ENCODE measurements around the gene CS. TPM values are rescaled to one million over a fixed set of nuclear protein-coding genes. Genes with fewer than 3 reads are reported as not detected.

The CS gene
- total and polyA plus RNA-seq, 2 donors (not counting 1 experiment from before 2014, with no cell fraction given), result 117 to 170 TPM

DNA sequence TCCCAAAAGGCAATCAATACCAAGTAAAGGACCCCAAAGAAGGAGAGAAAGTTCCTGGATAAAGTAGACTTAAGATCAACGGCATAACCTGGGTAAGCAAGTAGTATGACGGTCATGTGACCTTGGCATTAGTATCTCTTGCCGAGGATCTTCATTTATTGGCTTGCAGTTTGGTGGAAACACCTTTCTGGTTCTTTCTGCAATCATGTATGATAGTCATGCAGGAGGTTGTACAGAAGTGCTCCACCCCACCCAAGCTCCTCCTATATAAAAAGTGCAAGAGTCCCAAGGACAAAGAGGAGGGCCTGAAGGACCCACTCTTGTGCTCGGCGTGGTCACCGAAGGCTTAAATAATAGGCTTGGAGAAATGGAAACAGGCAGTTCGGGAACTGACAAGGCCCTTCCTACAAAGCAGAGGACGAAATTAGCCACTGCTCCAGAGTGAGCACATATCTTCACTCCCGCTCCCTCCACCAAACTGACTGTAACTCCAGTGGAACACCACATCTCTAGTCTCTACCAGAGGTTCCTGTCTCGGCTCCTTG, 750 bp downstream of the CS start:
- H3K27ac ChIP-seq (ENCODE audit: insufficient read depth, low read length), result peak overlapping the region; percentile 62
- H3K4me1 ChIP-seq (ENCODE audit: control insufficient read depth, extremely low read depth, insufficient read depth, low read length), result peaks cover 9% of the 10 kb centered on the region
- DNase-seq (ENCODE audit: low read depth in 2 of 2), result peak in 1 of 2 donors; percentile 23
- no peaks in the 10 kb centered on the region for H3K9me3 ChIP-seq (ENCODE audit: control insufficient read depth, insufficient read depth, low read depth, low read length)
- H2AFZ ChIP-seq (ENCODE audit: low read length), result peak overlapping the region; percentile 54
- H3K79me2 ChIP-seq (ENCODE audit: control insufficient read depth, insufficient read depth, low read length), result peaks cover 51% of the 10 kb centered on the region
- H3K4me3 ChIP-seq (replicated peaks in 1 of 4; ENCODE audit: control extremely low read depth in 1 of 4, insufficient read depth in 1 of 4, low read depth in 3 of 4, low read length in 4 of 4), result peak overlapping the region; percentile 66 to 98 (median 86)
- no peaks in the 10 kb centered on the region for H3K36me3 ChIP-seq (ENCODE audit: control insufficient read depth, insufficient read depth, low read length)
- no peaks in the 10 kb centered on the region for H4K20me1 ChIP-seq (ENCODE audit: control insufficient read depth, extremely low read depth, insufficient read depth, low read length)
- H3K4me2 ChIP-seq (ENCODE audit: extremely low read depth, insufficient read depth, low read length), result peak overlapping the region; percentile 77
- H3K27me3 ChIP-seq (ENCODE audit: control insufficient read depth, insufficient read depth, low read length), result no peaks in the 10 kb centered on the region
- TF ChIP-seq CTCF (conservative IDR thresholded peaks at IDR 0.05 in 1 of 2, IDR thresholded peaks at IDR 0.05 in 1 of 2; ENCODE audit: low read depth in 1 of 2, low read length in 2 of 2) (no peak), EZH2 (IDR thresholded peaks at IDR 0.05; ENCODE audit: low read length, missing control alignments) (no peak)
- peak overlapping the region; percentile 76 for H3K9ac ChIP-seq (ENCODE audit: insufficient read depth, low read length)

- TF ChIP-seq CTCF (conservative IDR thresholded peaks at IDR 0.05 in 1 of 2, IDR thresholded peaks at IDR 0.05 in 1 of 2; ENCODE audit: low read depth in 1 of 2, low read length in 2 of 2), result no peak
- TF ChIP-seq EZH2 (IDR thresholded peaks at IDR 0.05; ENCODE audit: low read length, missing control alignments), result no peak
- Histone ChIP-seq H4K20me1 (ENCODE audit: control insufficient read depth, extremely low read depth, insufficient read depth, low read length) (no peaks in the 10 kb centered on the region), H3K36me3 (ENCODE audit: control insufficient read depth, insufficient read depth, low read length) (no peaks in the 10 kb centered on the region), H3K27me3 (ENCODE audit: control insufficient read depth, insufficient read depth, low read length) (no peaks in the 10 kb centered on the region), H3K4me1 (ENCODE audit: control insufficient read depth, extremely low read depth, insufficient read depth, low read length) (peaks cover 9% of the 10 kb centered on the region), H3K27ac (ENCODE audit: insufficient read depth, low read length) (no peak overlapping the region), H3K9ac (ENCODE audit: insufficient read depth, low read length) (no peak overlapping the region), H3K4me3 (replicated peaks in 1 of 4; ENCODE audit: control extremely low read depth in 1 of 4, insufficient read depth in 1 of 4, low read depth in 3 of 4, low read length in 4 of 4) (peak overlapping the region; percentile 66 to 98 (median 86)), H3K9me3 (ENCODE audit: control insufficient read depth, insufficient read depth, low read depth, low read length) (no peaks in the 10 kb centered on the region), H3K79me2 (ENCODE audit: control insufficient read depth, insufficient read depth, low read length) (peaks cover 56% of the 10 kb centered on the region), H3K4me2 (ENCODE audit: extremely low read depth, insufficient read depth, low read length) (peak overlapping the region; percentile 77), H2AFZ (ENCODE audit: low read length) (no peak overlapping the region)
- no peak for DNase-seq (ENCODE audit: low read depth in 2 of 2)
Measured at GRCh38 chr12:56298828-56299227, 1.3 kb downstream of the CS start.

GRCh38 chr12:56297400-56297799, 2.7 kb downstream of the CS start:
- no peak for TF ChIP-seq EZH2 (IDR thresholded peaks at IDR 0.05; ENCODE audit: low read length, missing control alignments)
- no peak for TF ChIP-seq CTCF (conservative IDR thresholded peaks at IDR 0.05 in 1 of 2, IDR thresholded peaks at IDR 0.05 in 1 of 2; ENCODE audit: low read depth in 1 of 2, low read length in 2 of 2)
- peaks cover 65% of the 10 kb centered on the region for H3K79me2 ChIP-seq (ENCODE audit: control insufficient read depth, insufficient read depth, low read length)

More at GRCh38 chr12:56297400-56297799, 2.7 kb downstream of the CS start:
- Histone ChIP-seq H2AFZ (ENCODE audit: low read length) (no peak overlapping the region), H3K4me1 (ENCODE audit: control insufficient read depth, extremely low read depth, insufficient read depth, low read length) (peaks cover 9% of the 10 kb centered on the region), H3K9ac (ENCODE audit: insufficient read depth, low read length) (no peak overlapping the region), H3K4me3 (replicated peaks in 1 of 4; ENCODE audit: control extremely low read depth in 1 of 4, insufficient read depth in 1 of 4, low read depth in 3 of 4, low read length in 4 of 4) (no peak overlapping the region), H3K27ac (ENCODE audit: insufficient read depth, low read length) (no peak overlapping the region), H3K4me2 (ENCODE audit: extremely low read depth, insufficient read depth, low read length) (no peak overlapping the region), H3K36me3 (ENCODE audit: control insufficient read depth, insufficient read depth, low read length) (peaks cover 2% of the 10 kb centered on the region), H3K27me3 (ENCODE audit: control insufficient read depth, insufficient read depth, low read length) (no peaks in the 10 kb centered on the region), H4K20me1 (ENCODE audit: control insufficient read depth, extremely low read depth, insufficient read depth, low read length) (no peaks in the 10 kb centered on the region), H3K9me3 (ENCODE audit: control insufficient read depth, insufficient read depth, low read depth, low read length) (no peaks in the 10 kb centered on the region)
- DNase-seq (ENCODE audit: low read depth in 2 of 2), result no peak
